K562 (cell line): ENCODE measurements around the gene HS3ST5.

Source experiments
- NELFE ChIP-seq: IDR thresholded peaks from 2 replicates; pipeline ENCODE4 v1.6.1; 2011; ENCODE audit warnings: mild to moderate bottlenecking; ENCODE audit not compliant: insufficient read depth, insufficient read length
- ZNF76 ChIP-seq: fragments of 250-450 bp; sonication (Bioruptor Pico); IDR thresholded peaks from 2 replicates; pipeline ENCODE4 v1.4.0; 2020; ENCODE audit warnings: mild to moderate bottlenecking, moderate library complexity, borderline replicate concordance

DNA sequence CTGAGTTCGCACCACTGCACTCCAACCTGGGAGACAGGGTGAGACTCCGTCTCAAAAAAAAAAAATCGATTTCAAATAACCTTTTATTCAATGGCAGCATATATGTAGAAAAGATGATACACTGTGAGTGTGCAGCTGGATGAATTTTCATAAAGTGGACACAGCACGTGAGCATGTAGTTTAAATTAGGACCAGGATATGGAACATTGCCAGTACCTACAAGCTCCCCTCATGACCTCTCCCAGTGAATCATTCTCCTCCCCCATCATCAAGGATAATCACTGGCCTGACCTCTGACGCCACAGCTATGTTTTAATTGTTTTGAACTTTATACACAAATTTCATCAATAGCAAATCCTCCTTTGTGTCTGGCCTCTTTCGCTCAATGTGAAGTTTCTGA, 318.1 kb downstream of the HS3ST5 start:
- TF ChIP-seq NELFE: no peak
- TF ChIP-seq ZNF76 (CRISPR knock-in tag): no peak
